ENCODE results near the gene GNG7. TPM values are rescaled to one million over a fixed set of nuclear protein-coding genes. Genes with fewer than 3 reads are reported as not detected.

The GNG7 gene
- polyA plus RNA-seq, 1 of the 3 experiments (the other 2 are of a cell fraction) = 2.2 TPM

DNA sequence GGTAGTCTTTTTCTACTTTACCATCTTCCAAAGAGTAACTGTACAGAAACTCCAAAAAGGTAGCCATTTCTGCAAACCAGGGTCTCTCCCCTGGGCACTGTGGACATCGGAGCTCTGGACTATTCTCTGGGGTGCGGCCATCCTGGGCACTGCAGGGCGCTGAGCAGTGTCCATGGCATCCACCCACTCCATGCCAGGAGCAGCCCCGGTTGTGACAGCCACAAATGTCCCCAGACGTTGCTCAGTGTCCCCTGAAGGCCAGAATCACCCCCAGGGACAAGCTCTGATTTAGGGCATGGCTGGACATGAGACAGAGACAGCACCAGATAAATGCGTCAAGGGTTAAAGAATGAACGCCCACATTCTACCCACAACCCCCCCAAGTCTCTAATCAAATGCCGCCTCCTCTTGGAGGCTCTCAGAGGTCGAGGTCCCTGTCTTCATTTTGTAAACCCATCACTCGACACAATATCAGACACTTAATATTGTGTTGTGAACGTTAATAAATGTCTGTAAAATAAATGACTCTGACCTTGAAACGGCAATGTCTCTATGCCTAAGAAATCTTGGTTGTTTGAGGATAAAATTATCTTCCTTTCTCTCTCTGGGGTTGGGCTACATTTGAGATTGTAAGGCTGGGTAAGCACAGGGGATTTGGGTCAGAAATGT is 8.9 kb downstream of the GNG7 start:
- CTCF ChIA-PET = interaction anchor here (0.7 to 1.5 kb wide), 3 partner anchors 10 to 194 kb away, joined by 3 to 5 read pairs (median 3); no protein-coding TSS in a partner anchor
- no peaks in the 10 kb centered on the region for H3K9me3 ChIP-seq

DNA sequence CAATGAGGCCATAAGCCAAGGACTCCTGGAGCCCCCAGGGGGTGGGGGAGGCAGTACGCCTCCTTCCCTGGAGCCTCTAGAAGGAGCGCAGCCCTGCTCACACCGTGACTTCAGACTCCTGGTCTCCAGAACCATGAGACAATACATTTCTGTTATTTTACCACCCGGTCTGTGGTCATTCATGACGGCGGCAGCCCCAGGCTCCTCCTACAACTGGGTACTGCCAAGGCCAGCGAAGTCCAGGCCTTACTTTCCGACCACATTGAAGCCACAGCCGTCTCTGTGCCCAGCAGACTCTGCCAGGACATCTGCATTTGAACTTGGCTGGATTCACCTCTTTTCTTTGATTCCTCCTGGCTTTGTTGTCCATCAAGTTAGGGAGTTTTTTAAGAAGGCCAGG is 10.5 kb downstream of the GNG7 start:
- no peaks in the 10 kb centered on the region for H3K9me3 ChIP-seq
- 69% methylated on average over 7 of the region's 9 CpGs for WGBS (ENCODE audit: low lambda C conversion rate)
- ChIA-PET POLR2A (no interaction called here), CTCF (no interaction called here)
- no peak for DNase-seq
- no peaks in the 10 kb centered on the region for H3K36me3 ChIP-seq (replicated peaks in 1 of 2; ENCODE audit: control insufficient read depth in 1 of 2, insufficient read depth in 2 of 2, low read length in 1 of 2)
- TF ChIP-seq, protein P1, sequence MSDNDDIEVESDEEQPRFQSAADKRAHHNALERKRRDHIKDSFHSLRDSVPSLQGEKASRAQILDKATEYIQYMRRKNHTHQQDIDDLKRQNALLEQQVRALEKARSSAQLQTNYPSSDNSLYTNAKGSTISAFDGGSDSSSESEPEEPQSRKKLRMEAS (IDR thresholded peaks at IDR 0.05; ENCODE audit: low read depth) = no peak
- TF ChIP-seq TAF1 (IDR thresholded peaks at IDR 0.05; ENCODE audit: borderline replicate concordance, low read depth, low read length) (no peak), RFX5 (IDR thresholded peaks at IDR 0.05; ENCODE audit: low read length) (no peak), TEAD4 (IDR thresholded peaks at IDR 0.05; ENCODE audit: borderline replicate concordance, insufficient read depth) (no peak), FOSL2 (IDR thresholded peaks at IDR 0.05; ENCODE audit: borderline replicate concordance, low read depth) (no peak), NFIC (IDR thresholded peaks at IDR 0.05; ENCODE audit: borderline replicate concordance) (no peak), RXRA (IDR thresholded peaks at IDR 0.05; ENCODE audit: borderline replicate concordance, low read depth) (no peak), FOXJ3 (CRISPR knock-in tag; IDR thresholded peaks at IDR 0.05) (no peak), RAD21 (IDR thresholded peaks at IDR 0.05; ENCODE audit: low read length) (no peak), JUND (IDR thresholded peaks at IDR 0.05) (no peak), MXI1 (IDR thresholded peaks at IDR 0.05; ENCODE audit: low read depth, low read length) (no peak), POLR2AphosphoS5 (IDR thresholded peaks at IDR 0.05; ENCODE audit: low read depth, low read length) (no peak)
- TF ChIP-seq, protein P2, sequence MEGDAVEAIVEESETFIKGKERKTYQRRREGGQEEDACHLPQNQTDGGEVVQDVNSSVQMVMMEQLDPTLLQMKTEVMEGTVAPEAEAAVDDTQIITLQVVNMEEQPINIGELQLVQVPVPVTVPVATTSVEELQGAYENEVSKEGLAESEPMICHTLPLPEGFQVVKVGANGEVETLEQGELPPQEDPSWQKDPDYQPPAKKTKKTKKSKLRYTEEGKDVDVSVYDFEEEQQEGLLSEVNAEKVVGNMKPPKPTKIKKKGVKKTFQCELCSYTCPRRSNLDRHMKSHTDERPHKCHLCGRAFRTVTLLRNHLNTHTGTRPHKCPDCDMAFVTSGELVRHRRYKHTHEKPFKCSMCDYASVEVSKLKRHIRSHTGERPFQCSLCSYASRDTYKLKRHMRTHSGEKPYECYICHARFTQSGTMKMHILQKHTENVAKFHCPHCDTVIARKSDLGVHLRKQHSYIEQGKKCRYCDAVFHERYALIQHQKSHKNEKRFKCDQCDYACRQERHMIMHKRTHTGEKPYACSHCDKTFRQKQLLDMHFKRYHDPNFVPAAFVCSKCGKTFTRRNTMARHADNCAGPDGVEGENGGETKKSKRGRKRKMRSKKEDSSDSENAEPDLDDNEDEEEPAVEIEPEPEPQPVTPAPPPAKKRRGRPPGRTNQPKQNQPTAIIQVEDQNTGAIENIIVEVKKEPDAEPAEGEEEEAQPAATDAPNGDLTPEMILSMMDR (IDR thresholded peaks at IDR 0.05) = no peak
- TF ChIP-seq, protein P3, sequence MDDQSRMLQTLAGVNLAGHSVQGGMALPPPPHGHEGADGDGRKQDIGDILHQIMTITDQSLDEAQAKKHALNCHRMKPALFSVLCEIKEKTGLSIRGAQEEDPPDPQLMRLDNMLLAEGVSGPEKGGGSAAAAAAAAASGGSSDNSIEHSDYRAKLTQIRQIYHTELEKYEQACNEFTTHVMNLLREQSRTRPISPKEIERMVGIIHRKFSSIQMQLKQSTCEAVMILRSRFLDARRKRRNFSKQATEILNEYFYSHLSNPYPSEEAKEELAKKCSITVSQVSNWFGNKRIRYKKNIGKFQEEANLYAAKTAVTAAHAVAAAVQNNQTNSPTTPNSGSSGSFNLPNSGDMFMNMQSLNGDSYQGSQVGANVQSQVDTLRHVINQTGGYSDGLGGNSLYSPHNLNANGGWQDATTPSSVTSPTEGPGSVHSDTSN (IDR thresholded peaks at IDR 0.05) = no peak
- no peak overlapping the region for H3K27ac ChIP-seq (ENCODE audit: low read depth in 2 of 2, low read length in 1 of 2)
- H4K20me1 ChIP-seq (ENCODE audit: insufficient read depth) = no peaks in the 10 kb centered on the region
- no peaks in the 10 kb centered on the region for H3K9me2 ChIP-seq
- no peaks in the 10 kb centered on the region for H3K79me2 ChIP-seq (ENCODE audit: insufficient read depth)
- H3F3A ChIP-seq (replicated peaks; ENCODE audit: insufficient read depth) = no peaks in the 10 kb centered on the region
- H3K4me1 ChIP-seq (ENCODE audit: control insufficient read depth in 1 of 2, insufficient read depth in 2 of 2, low read depth in 1 of 2, low read length in 1 of 2) = no peaks in the 10 kb centered on the region; a peak in 1 of 4 replicates
- no peak overlapping the region for H2AFZ ChIP-seq (ENCODE audit: low read depth)
- no peak overlapping the region for H3K4me2 ChIP-seq
- H3K27me3 ChIP-seq (ENCODE audit: insufficient read depth) = no peaks in the 10 kb centered on the region
- no peak overlapping the region for H3K4me3 ChIP-seq (ENCODE audit: low read depth in 2 of 2, low read length in 1 of 2)
- H3K9ac ChIP-seq = no peak overlapping the region

More for the DNA sequence above, 8.9 kb downstream of the GNG7 start:
- no peak overlapping the region for H2AFZ ChIP-seq (ENCODE audit: low read depth)
- H3K4me1 ChIP-seq (ENCODE audit: control insufficient read depth in 1 of 2, insufficient read depth in 2 of 2, low read depth in 1 of 2, low read length in 1 of 2) = no peaks in the 10 kb centered on the region; a peak in 1 of 4 replicates
- TF ChIP-seq RAD21 (IDR thresholded peaks at IDR 0.05; ENCODE audit: low read length) = no peak
- no peak for TF ChIP-seq POLR2AphosphoS5 (IDR thresholded peaks at IDR 0.05; ENCODE audit: low read depth, low read length)
- no peak for TF ChIP-seq ELF1 (IDR thresholded peaks at IDR 0.05)
- no peak for TF ChIP-seq MEF2A (IDR thresholded peaks at IDR 0.05; ENCODE audit: borderline replicate concordance, low read depth)
- no peaks in the 10 kb centered on the region for H3K27me3 ChIP-seq (ENCODE audit: insufficient read depth)
- no peaks in the 10 kb centered on the region for H4K20me1 ChIP-seq (ENCODE audit: insufficient read depth)
- H3K9ac ChIP-seq = no peak overlapping the region
- H3F3A ChIP-seq (replicated peaks; ENCODE audit: insufficient read depth) = no peaks in the 10 kb centered on the region
- POLR2A ChIA-PET = interaction anchor here (0.6 kb wide), 1 partner anchor 11 kb away, joined by 5 read pairs; no protein-coding TSS in a partner anchor
- H3K4me2 ChIP-seq = no peak overlapping the region
- H3K79me2 ChIP-seq (ENCODE audit: insufficient read depth) = no peaks in the 10 kb centered on the region
- H3K9me2 ChIP-seq = no peaks in the 10 kb centered on the region
- H3K36me3 ChIP-seq (replicated peaks in 1 of 2; ENCODE audit: control insufficient read depth in 1 of 2, insufficient read depth in 2 of 2, low read length in 1 of 2) = no peaks in the 10 kb centered on the region
- DNase-seq = no peak
- no peak overlapping the region for H3K4me3 ChIP-seq (ENCODE audit: low read depth in 2 of 2, low read length in 1 of 2)
- WGBS (ENCODE audit: low lambda C conversion rate) = 29% methylated on average over 9 of the region's 12 CpGs
- H3K27ac ChIP-seq (ENCODE audit: low read depth in 2 of 2, low read length in 1 of 2) = no peak overlapping the region
